GM19468 (cell line): ENCODE results near the gene USP20.

Experiments used
- ATAC-seq: cut with Tn5 transposase; IDR thresholded peaks from one replicate; pipeline ENCODE4 v1.9.1; 2021; ENCODE audit warnings: mild to moderate bottlenecking, moderate library complexity, moderate number of reproducible peaks; ENCODE audit not compliant: unreplicated experiment; ENCODE audit errors: extremely low read depth

The USP20 gene

GRCh38 chr9:129851821-129852220 lies 16.6 kb downstream of the USP20 start:
- no peak for ATAC-seq

- ATAC-seq = no peak
Observed at GRCh38 chr9:129852579-129852978, 17.3 kb downstream of the USP20 start.

- no peak for ATAC-seq
Observed at GRCh38 chr9:129853614-129854013, 18.4 kb downstream of the USP20 start.

- ATAC-seq = no peak
Observed at GRCh38 chr9:129854588-129855110, 19.4 kb downstream of the USP20 start.

GRCh38 chr9:129857207-129857606 lies 21.9 kb downstream of the USP20 start:
- ATAC-seq = no peak

GRCh38 chr9:129858167-129858962 lies 23.1 kb downstream of the USP20 start:
- no peak for ATAC-seq

GRCh38 chr9:129860653-129861446 lies 25.6 kb downstream of the USP20 start:
- no peak for ATAC-seq

- ATAC-seq = no peak
Observed at GRCh38 chr9:129861447-129861827, 26.2 kb downstream of the USP20 start.

GRCh38 chr9:129863059-129863690 lies 27.9 kb downstream of the USP20 start:
- ATAC-seq = no peak

GRCh38 chr9:129864991-129865647 lies 29.9 kb downstream of the USP20 start:
- ATAC-seq = no peak

GRCh38 chr9:129865668-129866320 lies 30.5 kb downstream of the USP20 start:
- no peak for ATAC-seq

GRCh38 chr9:129866394-129867135 lies 31.3 kb downstream of the USP20 start:
- no peak for ATAC-seq

GRCh38 chr9:129867136-129868022 lies 32.1 kb downstream of the USP20 start:
- no peak for ATAC-seq

- no peak for ATAC-seq
Observed at GRCh38 chr9:129868023-129868871, 33.0 kb downstream of the USP20 start.

GRCh38 chr9:129868872-129869486 lies 33.7 kb downstream of the USP20 start:
- ATAC-seq = no peak

- ATAC-seq = no peak
Observed at GRCh38 chr9:129869585-129870501, 34.6 kb downstream of the USP20 start.
